GDM1 (cell line): ENCODE results near the gene USP24.
"Not testable (repeated sequence)": the region's sequence is repeated elsewhere in the genome, so short reads cannot be mapped to it uniquely, and the experiment has no call there.

ENCODE experiments used
- DNase-seq: peaks from one replicate; lab custom pipeline; 2025; lab: John Stamatoyannopoulos, UW

USP24 gene

DNA sequence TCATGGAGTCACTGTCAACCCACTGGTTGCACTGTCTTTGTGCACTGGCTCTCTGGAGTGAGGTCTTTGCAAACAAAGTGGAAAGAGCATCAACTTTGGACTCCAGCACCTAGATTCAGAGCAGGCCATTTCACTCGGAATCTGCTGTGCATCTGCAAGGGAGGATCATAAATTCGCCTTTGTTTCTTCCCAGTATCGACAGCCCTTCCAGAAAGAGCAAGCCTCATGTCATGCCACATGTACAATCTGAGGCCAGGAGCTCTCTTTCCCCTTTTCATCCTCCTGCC, 176.7 kb downstream of the USP24 start:
- no peak for DNase-seq

DNA sequence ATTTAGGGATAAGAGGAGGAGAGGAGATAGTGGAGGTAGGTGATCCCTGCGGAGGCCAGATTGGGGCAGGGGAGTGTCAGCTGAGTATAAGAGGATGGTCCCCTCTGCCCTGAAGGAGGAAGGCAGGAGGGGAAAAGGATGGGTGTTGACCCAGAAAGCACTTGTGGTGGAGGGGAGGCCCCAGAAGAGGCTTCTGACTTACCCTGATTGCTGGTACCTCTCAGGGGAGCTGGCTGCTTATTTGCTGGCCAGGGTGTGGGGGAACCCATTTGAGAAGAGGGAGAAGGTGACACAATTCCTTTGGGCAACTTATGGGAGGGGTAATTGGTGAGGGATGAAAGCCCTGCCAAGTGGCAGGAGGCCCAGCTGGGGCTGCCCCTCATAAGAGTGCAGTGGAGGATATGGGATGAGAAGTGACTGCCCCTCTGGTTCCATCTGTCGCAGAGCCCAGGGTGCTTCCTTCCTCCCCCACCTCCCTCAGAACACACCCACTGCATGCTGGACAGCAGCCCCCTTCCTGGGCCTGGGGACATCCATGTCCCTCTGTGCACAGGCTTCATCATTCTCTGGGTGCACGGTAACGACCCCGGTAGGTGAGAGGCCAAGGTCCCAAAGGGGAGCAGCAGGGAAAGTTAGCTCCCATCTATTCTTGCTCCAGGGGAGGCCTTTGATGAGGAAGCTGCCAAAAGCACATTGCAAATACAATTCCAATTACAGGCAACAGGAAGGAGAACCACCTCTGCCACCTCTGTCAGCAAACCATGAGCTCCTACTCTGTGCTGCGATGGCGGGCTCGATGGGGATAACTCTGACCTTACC, 177.2 kb downstream of the USP24 start:
- DNase-seq, result no peak

DNA sequence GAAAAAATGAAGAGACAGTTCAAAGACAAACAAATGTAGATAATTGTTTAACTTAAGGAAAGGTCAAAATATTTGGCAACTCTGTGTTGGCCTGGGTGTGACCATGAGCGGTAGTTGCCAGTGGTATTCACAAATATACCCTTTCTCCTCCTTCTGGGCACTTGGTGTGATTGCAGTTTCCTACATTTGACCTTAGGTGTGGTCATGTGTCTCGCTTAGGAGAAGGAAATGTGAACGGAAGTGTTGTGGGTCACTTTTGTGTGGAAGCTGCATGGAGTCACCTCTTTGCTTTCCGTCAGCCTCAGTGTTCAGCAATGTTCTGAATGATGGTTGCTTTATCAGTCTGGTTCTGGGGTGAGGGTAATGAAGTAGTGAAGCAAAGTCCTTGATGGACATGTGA, 179.3 kb downstream of the USP24 start:
- no peak for DNase-seq

DNA sequence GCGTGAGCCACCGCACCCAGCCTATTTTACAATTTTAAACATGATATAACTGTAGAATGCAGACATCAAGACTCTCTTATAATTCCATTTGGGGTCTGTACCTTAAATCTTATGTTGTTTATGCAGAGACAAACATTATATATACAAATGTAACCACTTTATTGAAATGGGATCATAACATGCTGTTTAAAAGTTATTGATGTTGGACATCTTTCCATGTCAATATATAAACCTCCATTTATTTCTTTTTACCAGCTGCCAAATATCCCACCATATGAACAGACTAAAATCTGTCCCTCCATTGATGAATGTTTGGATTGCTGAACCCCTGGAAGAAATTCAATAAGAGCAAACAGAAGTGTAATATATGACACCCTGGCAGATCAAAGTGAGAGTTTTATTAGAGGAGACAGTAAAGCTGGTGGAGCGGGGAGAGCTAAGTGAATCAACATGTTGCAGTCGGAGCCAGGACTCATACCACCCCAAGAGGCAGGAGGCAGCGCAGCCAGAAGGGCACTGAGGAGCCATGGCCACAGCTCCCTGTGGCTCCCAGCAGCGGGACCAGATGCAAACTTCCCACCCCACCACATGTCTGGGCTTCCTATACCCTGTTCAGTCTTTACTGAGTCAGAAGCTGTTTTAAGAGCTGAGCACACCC, 180.6 kb downstream of the USP24 start:
- no peak for DNase-seq

DNA sequence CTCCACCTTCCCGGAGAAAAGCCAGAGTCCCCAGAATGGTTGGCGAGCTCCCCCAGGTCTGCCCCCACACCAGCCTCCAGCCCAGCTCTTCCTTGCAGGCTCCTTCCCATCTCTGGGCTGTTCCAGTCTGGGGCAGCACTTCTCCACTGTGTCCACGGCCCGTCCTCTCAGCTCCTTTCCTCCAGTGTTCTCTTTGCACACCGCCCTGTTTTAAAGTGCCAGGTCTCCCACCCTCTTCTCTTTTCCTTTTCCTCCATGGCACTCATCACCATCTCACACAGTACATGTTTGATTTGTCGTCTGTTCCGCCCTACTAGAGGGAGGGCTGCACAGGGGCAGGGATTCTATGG, 181.9 kb downstream of the USP24 start:
- DNase-seq, result no peak

DNA sequence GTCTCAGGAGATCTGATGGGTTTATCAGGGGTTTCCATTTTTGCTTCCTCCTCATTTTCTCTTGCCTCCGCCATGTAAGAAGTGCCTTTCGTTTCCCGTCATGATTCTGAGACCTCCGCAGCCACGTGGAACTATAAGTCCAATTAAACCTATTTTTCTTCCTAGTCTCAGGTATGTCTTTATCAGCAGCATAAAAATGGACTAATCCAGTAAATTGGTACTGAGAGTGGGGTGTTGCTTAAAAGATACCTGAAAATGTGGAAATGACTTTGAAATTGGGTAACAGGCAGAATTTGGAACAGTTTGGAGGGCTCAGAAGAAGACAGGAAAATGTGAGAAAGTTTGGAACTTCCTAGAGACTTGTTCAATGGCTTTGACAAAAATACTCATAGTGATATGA, 184.1 kb downstream of the USP24 start:
- not testable (repeated sequence) for DNase-seq

DNA sequence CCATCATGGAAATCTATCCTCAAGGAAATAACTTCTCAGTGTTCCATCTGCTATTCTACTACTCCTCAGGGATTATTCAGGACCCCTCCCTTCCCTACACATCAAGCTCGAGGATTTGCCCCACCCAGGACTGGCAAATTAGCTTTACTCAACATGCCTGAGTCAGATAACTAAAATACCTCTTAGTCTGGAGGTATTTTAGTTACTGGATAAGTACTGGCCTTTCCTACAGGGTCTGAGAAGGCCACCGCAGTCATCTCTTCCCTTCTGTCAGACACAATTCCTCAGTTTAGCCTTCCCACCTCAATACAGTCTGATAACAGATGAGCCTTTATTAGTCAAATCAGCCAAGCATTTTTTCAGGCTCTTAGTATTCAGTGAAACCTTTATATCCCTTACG, 188.5 kb downstream of the USP24 start:
- DNase-seq, result not testable (repeated sequence)

DNA sequence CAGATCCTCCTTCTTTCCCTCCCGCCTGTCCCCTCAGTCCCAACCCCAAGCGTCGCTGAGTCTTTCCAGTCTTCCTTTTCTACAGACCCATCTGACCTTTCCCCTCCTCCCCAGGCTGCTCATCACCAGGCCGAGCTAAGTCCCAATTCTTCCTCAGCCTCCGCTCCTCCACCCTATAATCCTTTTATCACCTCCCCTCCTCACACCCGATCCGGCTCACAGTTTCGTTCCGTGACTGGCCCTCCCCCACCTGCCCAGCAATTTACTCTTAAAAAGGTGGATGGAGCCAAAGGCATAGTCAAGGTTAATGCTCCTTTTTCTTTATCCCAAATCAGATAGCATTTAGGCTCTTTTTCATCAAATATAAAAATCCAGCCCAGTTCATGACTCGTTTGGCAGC, 191.0 kb downstream of the USP24 start:
- not testable (repeated sequence) for DNase-seq

DNA sequence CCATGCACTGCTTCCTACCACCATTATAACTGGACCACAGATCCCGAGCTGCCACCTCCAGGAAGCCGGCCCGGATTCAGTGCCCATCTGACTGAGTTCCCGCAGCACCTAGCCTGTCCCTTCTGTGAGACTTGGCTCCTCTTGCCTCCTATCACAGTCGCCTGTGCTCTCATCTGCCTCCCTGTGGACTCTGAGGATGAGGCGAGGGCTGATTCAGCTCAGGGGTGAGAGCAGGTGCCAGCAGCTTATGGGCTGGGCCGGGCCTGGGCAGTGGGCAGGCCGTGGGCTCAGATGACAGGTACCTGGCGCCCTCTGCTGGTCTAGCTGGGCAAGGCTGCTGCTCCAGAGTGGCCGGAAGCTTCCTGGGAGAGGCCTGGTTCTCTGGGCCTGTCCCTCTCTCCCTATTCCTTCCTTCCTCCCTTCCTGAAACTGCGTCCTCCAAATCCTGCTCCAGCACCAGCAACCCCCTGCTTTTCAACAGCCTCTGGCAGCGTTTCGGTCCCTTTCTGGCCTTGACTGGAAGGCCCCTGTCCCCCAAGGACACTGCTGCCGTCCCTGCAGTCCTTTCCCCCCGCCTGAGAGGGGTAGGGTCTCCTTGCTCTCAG, 193.1 kb downstream of the USP24 start:
- peak; percentile 34 for DNase-seq

DNA sequence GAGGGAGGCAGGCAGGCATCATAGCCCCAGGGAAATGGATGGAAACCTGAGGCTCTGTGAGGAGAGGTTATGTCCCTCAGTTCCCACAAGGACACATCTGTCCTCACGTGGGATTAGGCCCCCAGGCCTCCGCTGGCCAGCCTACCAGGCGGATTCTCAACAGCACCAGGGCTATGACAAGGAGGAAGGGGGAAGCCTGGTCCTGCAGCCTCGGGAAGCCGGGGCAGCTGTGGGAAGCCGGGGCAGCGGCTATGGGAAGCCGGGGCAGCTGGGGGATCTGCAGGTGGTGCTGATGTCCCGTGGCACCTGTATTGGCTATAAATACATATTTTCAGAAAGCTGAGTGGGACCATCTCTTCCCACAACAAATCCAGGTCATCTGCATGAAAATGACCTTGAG, 196.8 kb downstream of the USP24 start:
- DNase-seq, result no peak
